Spleen (tissue), 7 donors: Measurements from ENCODE around the gene TMEM30A.

ENCODE experiments used
- POLR2A ChIP-seq, 3 donors: fragments of 450-650 bp; IDR thresholded peaks; one replicate each; pipeline ENCODE4 v1.5.1; 2017; ENCODE audit warnings: antibody characterized with exemption in 3 of 3, mild to moderate bottlenecking in 1 of 3
- POLR2AphosphoS5 ChIP-seq, 3 donors: sonication (generic); formaldehyde crosslinking; IDR thresholded peaks; one replicate each; pipeline ENCODE4 v1.5.1; 2017; ENCODE audit warnings: antibody characterized with exemption in 3 of 3
- TF ChIP-seq, protein P1 (sequence below), 11 experiments: fragments of 200-600 bp in 7 of 11; fragments of 450-650 bp in 4 of 11; sonication (generic) in 4 of 11; IDR thresholded peaks in 8 of 11; conservative IDR thresholded peaks in 3 of 11; 1 replicate in 7 of 11; 2 replicates in 4 of 11; pipeline versions ENCODE4 v1.4.0 to v1.8.0; 2016 to 2021; ENCODE audit warnings: antibody characterized with exemption in 11 of 11, inconsistent platforms in 4 of 11, mild to moderate bottlenecking in 1 of 11
- donor health status: DM: no; HTN: no; CAD: no; lungs with moderate emphysema.
- donor health status: DM: no; HTN: no; CAD: no.
- donor health status: DM: no; HTN: no; CAD: no.

DNA sequence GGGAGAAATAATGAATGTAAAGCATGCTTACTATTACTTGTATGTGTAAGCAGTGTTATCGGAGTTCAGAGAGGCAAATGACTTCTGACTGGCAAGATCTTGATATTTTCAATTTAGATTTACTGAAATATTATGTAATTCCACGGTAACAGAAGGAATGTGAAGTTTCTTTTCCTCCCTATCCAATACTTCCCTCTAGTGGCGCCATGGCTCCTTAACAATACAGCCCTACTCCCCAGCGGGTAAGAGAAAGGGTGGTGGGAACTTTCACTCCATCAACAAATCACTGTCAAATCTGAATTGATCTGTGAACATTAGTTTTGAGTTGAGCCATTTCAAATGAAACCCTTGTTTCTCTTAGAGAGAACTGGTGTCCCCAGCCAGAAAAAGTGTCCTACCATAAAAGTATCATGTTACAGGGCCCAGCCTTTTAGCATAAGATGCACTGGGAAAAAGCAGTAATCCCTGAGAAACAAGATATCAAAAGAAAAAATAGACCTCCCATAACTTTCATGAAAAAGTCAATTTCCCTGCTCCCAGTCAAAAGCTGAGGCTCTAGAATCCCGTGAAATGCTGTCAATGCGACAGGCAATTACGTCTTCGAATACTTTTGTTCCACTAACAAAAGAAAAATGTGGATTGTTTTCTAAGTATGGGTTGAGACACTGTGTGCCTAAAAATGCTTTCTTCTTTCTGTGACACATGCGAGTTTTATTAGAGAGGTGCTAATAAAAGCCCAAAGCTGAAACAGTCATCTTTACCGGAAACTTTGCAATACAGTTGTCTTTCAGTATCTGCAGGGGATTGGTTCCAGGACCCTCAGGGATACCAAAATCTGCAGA lies 53.9 kb downstream of the TMEM30A start:
- TF ChIP-seq POLR2A (IDR thresholded peaks at IDR 0.05) (no peak), POLR2AphosphoS5 (IDR thresholded peaks at IDR 0.05) (no peak)
- TF ChIP-seq, protein P1, sequence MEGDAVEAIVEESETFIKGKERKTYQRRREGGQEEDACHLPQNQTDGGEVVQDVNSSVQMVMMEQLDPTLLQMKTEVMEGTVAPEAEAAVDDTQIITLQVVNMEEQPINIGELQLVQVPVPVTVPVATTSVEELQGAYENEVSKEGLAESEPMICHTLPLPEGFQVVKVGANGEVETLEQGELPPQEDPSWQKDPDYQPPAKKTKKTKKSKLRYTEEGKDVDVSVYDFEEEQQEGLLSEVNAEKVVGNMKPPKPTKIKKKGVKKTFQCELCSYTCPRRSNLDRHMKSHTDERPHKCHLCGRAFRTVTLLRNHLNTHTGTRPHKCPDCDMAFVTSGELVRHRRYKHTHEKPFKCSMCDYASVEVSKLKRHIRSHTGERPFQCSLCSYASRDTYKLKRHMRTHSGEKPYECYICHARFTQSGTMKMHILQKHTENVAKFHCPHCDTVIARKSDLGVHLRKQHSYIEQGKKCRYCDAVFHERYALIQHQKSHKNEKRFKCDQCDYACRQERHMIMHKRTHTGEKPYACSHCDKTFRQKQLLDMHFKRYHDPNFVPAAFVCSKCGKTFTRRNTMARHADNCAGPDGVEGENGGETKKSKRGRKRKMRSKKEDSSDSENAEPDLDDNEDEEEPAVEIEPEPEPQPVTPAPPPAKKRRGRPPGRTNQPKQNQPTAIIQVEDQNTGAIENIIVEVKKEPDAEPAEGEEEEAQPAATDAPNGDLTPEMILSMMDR (IDR thresholded peaks at IDR 0.05 in 8 of 11, conservative IDR thresholded peaks at IDR 0.05 in 3 of 11): peak in 7 of 11 experiments; percentile 28 to 55 (median 49)
